WTC11 (cell line): Measurements from ENCODE around the gene CDH3.

Source experiments
- ZNF121 ChIP-seq: sonication (generic); formaldehyde crosslinking; IDR thresholded peaks from 2 replicates; pipeline ENCODE4 v1.8.0; 2023; ENCODE audit warnings: missing genetic modification reagents
- TF ChIP-seq, protein P1 (sequence below): fragments of 200-600 bp; IDR thresholded peaks from 2 replicates; pipeline ENCODE4 v1.8.0; 2022; ENCODE audit warnings: antibody characterized with exemption
- TF ChIP-seq, protein P2 (sequence below): fragments of 250-450 bp; sonication (Bioruptor Pico); IDR thresholded peaks from 2 replicates; pipeline ENCODE4 v2.1.2; 2022; ENCODE audit warnings: mild to moderate bottlenecking, moderate library complexity

DNA sequence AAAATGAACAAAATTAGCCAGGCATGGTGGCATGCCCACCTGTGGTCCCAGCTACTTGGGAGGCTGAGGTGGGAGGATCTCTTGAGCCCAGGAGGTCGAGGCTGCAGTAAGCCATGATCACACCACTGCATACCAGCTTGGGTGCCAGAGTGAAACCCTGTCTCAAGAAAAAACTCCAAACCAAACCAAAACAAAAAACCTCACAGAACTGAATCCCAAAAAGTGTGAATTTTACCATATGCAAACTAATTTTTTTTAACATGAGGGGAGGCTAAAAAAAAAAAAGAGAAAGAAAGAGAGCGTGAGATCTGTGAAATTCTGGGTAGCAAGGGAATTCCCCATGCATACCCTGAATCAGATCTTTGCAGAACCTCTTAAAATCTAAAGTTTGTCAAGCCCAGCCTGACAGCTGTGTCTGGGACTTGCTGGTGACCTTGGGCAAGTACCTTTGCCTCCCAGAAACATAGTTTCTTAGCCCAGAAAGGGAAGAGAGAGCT lies 74.9 kb downstream of the CDH3 start:
- TF ChIP-seq, protein P1, sequence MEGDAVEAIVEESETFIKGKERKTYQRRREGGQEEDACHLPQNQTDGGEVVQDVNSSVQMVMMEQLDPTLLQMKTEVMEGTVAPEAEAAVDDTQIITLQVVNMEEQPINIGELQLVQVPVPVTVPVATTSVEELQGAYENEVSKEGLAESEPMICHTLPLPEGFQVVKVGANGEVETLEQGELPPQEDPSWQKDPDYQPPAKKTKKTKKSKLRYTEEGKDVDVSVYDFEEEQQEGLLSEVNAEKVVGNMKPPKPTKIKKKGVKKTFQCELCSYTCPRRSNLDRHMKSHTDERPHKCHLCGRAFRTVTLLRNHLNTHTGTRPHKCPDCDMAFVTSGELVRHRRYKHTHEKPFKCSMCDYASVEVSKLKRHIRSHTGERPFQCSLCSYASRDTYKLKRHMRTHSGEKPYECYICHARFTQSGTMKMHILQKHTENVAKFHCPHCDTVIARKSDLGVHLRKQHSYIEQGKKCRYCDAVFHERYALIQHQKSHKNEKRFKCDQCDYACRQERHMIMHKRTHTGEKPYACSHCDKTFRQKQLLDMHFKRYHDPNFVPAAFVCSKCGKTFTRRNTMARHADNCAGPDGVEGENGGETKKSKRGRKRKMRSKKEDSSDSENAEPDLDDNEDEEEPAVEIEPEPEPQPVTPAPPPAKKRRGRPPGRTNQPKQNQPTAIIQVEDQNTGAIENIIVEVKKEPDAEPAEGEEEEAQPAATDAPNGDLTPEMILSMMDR = no peak
- TF ChIP-seq, protein P2, sequence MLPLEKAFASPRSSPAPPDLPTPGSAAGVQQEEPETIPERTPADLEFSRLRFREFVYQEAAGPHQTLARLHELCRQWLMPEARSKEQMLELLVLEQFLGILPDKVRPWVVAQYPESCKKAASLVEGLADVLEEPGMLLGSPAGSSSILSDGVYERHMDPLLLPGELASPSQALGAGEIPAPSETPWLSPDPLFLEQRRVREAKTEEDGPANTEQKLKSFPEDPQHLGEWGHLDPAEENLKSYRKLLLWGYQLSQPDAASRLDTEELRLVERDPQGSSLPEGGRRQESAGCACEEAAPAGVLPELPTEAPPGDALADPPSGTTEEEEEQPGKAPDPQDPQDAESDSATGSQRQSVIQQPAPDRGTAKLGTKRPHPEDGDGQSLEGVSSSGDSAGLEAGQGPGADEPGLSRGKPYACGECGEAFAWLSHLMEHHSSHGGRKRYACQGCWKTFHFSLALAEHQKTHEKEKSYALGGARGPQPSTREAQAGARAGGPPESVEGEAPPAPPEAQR (CRISPR knock-in tag) = no peak
- no peak for TF ChIP-seq ZNF121 (CRISPR knock-in tag)
